Daoy (cell line): ENCODE results near the gene RPUSD2. TPM values are rescaled to one million over a fixed set of nuclear protein-coding genes. Genes with fewer than 3 reads are reported as not detected.
"Not testable (repeated sequence)": the region's sequence is repeated elsewhere in the genome, so short reads cannot be mapped to it uniquely, and the experiment has no call there.

Source experiments
- DNase-seq: peaks from one replicate; pipeline ENCODE4 v3.0.0-alpha.2; 2015; ENCODE audit warnings: low read depth
- total RNA-seq: library from RNA; depleted of rRNA; stranded (reverse); fragments of >200 nt; shearing (Covaris generic); gene quantifications from 2 replicates; pipeline ENCODE4 v1.2.3, GENCODE V29; 2014

The RPUSD2 gene
- total RNA-seq, 1 experiment from 2014 or later: 12.7 TPM

GRCh38 chr15:40565333-40566238 is 3.5 kb upstream of the RPUSD2 start:
- no peak for DNase-seq

DNA sequence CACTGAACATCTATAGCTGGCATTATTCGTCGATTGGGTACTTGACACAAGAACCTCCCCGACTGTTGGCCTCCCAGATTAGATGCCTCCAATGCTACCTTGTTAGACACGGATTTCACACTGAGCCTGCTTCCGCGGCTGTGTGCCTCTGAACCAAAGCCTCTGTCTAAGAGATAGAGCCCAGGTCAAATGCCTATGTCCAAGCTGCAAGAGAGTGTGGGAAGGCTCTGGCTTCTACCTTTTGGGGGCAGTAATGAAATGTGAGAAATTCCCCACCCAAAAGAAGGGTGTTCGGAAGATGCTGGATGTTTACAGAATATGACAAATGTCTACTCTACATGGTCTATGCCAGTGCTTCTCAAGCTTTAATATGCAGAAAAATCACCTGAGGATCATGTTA is 2.0 kb upstream of the RPUSD2 start:
- DNase-seq: no peak

DNA sequence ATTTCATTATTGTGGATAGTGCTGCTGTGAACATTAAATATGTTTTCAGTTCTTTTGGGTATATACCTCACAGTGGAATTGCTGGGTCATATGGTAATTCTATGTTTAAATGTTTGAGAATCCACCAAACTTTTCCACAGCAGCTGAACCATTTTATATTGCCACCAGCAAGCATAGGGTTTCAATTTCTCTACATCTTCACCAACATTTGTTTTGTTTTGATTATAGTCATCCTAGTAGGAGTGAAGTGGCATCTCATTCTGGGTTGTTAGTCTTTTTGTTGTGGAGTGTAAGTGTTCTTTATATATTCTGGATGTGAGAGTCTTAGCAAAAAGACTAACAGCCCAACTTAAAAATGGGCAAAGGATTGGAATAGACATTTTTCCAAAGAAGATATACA is 6.0 kb downstream of the RPUSD2 start:
- DNase-seq: no peak

- not testable (repeated sequence) for DNase-seq
These were observed 7.8 kb downstream of the RPUSD2 start for GRCh38 chr15:40576914-40577313.

DNA sequence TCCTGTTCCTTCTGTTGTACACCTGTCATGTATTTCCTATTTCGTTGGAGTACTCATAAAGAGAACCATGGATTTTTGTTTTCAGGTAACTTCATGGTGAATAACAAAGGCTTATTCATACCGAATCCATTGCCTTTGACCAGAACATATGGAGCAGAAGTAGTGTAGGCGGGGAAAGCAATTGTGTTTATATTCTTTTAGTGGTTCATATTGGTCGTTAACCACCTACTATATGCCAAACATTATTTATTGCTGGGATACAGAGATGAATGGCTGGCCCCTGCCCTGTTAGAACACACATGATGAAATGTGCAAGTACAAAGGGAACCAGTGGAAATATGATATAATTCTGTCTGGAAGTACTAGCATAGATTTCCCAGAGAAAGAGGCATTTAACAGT is 9.8 kb downstream of the RPUSD2 start:
- no peak for DNase-seq

DNA sequence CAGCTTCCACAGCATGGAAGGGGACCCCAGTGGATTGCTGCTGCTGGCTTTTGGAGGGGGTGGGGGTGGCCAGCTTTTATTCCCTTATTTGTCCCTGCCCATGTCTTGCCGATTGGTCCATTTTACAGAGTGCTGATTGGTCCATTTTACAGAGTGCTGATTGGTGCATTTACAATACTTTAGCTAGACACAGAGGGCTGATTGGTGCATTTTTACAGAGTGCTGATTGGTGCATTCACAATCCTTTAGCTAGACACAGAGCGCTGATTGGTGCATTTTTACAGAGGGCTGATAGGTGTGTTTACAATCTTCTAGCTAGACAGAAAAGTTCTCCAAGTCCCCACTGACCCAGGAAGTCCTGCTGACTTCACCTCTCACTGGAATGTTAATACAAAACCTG is 12.7 kb downstream of the RPUSD2 start:
- not testable (repeated sequence) for DNase-seq

DNA sequence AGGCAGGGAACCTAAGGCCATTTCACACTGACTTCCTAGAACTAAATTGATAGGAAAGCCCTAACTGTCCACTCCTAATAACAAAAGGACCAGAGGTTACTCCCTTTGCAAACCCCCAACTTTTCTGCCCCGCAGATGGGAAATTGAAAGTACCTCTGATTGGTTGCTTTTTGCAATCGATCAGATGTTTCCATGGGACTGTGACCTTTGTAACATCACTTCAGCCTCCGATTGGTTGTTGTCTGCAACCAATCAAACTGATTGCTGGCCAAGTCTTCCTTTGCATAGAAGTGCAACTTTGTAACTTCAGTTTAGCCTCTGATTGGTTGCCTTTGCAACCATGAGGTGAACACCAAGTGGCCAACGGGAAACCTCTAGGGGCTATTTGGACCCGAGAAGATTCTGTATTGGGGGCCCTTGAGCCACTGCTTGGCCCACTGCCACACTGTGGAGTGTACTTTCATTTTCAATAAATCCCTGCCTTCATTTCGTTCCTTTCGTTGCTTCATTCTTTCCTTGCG is 13.7 kb downstream of the RPUSD2 start:
- DNase-seq: peak; percentile 63

GRCh38 chr15:40584191-40584590 is 15.1 kb downstream of the RPUSD2 start:
- DNase-seq: no peak

GRCh38 chr15:40590667-40591050 is 21.6 kb downstream of the RPUSD2 start:
- no peak for DNase-seq

DNA sequence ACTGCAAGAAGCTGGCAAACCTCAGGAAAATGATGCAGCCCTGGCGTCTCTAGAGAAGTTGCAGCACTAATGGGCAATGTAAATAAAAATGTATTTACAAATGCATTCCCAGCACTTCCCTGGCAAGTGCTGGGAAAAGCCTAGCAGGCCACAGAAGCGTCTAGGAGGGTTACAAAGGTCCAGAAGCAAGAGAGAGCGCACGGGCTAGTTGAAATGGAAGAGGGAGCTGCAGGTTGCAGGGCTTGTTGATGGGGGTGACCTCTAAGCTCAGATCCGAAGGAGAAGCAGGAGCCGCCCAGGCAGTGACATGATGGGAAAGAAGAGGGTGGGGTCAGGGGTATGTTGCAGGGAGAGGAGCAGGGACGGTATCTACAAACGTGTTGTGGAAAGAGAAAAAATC is 22.3 kb downstream of the RPUSD2 start:
- DNase-seq: no peak

DNA sequence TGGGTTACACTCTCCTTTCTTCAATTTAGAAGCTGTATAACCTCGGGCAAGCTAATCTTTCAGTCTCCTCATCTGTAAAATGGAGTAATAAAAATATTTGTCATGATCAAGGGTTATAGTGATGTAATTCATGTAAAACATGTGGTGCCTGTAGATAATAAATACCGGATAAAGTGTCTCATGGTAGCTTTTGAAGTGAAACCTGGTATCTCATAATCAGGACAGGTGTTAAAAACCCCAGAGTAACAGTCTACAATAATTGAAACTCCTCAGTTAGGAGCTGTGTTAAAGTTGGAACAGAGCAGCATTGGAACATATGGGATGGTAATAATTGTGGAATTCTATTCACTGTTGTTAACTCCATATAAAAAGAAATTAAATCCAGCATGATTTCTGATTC is 24.1 kb downstream of the RPUSD2 start:
- no peak for DNase-seq

GRCh38 chr15:40593588-40594428 is 24.7 kb downstream of the RPUSD2 start, which contains the start of gene KNL1:
Gene KNL1, plus strand, starts transcription at chr15:40594249. Its CDS starts 8,683 bp downstream, at chr15:40602932.
- peak; percentile 91 for DNase-seq

- peak; percentile 75 for DNase-seq
These were observed 25.3 kb downstream of the RPUSD2 start for GRCh38 chr15:40594429-40594836.

- no peak for DNase-seq
These were observed 26.1 kb downstream of the RPUSD2 start for GRCh38 chr15:40595219-40595618.

DNA sequence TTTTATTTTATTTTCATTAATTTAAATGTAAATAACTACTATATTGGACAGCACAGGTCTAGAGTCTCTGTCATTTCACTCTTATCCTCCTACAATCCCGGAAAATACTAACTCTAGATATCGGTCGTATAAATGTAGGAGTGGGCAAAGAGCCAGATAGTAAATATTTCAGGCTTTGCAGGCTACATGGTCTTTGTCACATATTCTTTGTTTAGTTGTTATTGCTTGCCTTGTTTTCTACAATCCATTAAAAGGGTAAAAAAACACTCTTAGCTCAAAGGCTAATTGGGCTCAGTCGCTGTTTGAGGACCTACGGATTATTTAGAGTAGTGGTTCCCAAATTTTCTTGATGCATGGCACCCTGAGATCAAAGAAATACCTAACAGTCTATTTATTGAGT is 26.7 kb downstream of the RPUSD2 start:
- DNase-seq: no peak

DNA sequence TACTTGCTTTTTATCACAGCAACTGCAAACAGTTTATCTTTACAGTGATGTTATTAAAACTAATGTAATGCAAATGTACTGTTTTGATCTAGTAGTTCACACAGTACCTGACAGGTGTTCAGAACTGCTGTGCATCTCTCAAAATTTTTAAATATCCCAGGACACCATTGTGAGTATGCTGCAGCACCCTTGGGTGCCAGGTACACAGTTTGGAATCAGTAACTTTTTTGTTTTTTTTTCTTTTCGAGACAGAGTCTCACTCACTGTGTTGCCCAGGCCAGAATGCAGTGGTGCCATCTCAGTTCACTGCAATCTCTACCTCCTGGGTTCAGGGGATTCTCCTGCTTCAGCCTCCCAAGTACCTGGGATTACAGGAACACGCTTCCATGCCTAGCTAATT is 27.9 kb downstream of the RPUSD2 start:
- DNase-seq: no peak

DNA sequence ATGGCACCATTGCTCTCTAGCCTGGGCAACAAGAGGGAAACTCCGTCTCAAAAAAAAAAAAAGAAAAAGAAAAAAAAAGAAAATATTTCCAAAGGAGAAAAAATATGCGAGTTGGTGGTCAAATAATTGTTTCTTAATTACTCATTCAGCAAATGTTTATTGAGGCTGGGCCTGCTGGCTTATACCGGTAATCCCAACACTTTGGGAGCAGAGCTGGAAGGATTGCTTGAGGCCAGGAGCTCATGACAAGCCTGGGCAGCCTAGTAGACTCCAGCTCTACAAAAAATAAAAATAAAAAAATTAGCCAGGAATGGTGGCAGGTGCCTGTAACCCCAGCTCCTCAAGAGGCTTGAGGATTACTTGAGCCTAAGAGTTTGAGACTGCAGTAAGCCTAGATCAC is 29.0 kb downstream of the RPUSD2 start:
- DNase-seq: no peak

GRCh38 chr15:40598672-40599071 is 29.6 kb downstream of the RPUSD2 start:
- no peak for DNase-seq

DNA sequence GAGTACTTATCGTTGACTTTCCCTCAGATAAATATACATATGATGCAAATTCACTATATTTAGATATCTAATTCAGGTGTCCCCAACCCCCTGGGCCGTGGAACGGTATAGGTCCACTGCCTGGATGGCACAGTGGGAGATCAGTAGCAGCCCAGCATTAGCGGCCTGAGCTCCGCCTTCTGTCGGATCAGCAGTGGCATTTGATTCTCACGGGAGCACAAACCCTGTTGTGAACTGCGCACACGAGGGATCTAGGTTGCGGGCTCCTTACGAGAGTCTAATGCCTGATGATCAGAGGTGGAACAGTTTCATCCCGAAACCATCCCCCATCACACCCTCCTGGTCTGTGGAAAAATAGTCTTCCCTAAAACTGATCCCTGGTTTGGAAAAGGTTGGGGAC is 31.9 kb downstream of the RPUSD2 start:
- DNase-seq: no peak

- DNase-seq: no peak
These were observed 34.8 kb downstream of the RPUSD2 start for GRCh38 chr15:40603935-40604334.

GRCh38 chr15:40613080-40613479 is 44.0 kb downstream of the RPUSD2 start:
- no peak for DNase-seq

- no peak for DNase-seq
These were observed 48.9 kb downstream of the RPUSD2 start for GRCh38 chr15:40618023-40618422.

DNA sequence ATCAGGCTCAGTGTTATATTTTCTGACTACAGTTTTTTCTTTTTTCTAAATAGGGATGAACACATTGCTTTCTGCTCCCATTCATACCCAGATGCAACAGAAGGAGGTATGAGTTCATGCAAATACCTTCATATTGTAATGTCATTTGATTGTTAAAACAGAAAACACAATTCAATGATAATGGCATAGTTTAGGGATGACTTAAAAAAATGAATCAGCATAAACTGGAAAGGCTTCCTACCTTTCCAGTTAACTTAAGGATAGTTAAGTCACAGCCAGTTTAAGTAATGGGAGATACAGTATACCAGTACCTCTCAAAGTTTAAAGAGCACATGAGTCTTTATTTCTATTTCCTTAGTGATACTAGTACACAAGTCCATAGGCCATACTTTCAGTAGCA is 49.8 kb downstream of the RPUSD2 start:
- no peak for DNase-seq
